NCI-H2107 (cell line): ENCODE results near the gene MLNR.

Source experiments
- DNase-seq: peaks from one replicate; lab custom pipeline; 2025; lab: John Stamatoyannopoulos, UW

Gene MLNR

DNA sequence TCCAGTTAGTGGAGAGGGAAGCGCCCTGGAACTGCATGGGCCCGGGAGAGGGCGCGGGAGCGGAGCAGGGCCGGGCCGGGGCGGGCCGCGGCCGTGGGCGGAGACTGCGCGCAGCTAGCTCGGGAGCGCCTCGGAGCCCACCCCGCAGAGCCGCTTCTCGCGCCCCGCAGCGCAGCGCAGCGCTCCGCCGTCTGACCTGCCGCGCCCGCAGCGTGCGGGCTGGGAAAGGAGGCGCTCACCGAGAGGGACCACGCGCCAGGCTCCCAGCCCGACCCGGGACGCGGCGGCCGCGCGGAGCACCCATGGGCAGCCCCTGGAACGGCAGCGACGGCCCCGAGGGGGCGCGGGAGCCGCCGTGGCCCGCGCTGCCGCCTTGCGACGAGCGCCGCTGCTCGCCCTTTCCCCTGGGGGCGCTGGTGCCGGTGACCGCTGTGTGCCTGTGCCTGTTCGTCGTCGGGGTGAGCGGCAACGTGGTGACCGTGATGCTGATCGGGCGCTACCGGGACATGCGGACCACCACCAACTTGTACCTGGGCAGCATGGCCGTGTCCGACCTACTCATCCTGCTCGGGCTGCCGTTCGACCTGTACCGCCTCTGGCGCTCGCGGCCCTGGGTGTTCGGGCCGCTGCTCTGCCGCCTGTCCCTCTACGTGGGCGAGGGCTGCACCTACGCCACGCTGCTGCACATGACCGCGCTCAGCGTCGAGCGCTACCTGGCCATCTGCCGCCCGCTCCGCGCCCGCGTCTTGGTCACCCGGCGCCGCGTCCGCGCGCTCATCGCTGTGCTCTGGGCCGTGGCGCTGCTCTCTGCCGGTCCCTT lies at the start of gene MLNR:
MLNR (plus strand) TSS at position 303 of the 820 bp plus-strand sequence; CDS start at position 303, 0 bp downstream.
- no peak for DNase-seq

DNA sequence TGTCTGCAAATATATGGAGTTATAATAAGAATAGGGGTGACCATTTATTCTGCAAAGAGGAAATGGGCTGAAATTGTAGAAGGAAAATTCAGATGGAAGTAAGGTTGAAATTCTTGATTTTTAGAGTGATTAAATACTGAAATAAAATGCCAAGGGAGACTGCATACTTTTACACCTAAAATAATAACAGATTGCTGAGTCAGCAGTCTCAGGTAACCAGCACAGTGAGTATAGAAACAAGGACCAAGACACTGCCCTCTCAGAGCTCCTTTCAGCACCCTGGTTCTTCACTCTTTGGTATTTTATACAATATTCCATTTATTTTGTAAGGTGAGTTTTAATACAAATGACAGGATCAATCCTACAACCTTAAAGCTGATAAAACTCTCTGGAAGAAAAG lies 48.8 kb upstream of the MLNR start:
- no peak for DNase-seq

DNA sequence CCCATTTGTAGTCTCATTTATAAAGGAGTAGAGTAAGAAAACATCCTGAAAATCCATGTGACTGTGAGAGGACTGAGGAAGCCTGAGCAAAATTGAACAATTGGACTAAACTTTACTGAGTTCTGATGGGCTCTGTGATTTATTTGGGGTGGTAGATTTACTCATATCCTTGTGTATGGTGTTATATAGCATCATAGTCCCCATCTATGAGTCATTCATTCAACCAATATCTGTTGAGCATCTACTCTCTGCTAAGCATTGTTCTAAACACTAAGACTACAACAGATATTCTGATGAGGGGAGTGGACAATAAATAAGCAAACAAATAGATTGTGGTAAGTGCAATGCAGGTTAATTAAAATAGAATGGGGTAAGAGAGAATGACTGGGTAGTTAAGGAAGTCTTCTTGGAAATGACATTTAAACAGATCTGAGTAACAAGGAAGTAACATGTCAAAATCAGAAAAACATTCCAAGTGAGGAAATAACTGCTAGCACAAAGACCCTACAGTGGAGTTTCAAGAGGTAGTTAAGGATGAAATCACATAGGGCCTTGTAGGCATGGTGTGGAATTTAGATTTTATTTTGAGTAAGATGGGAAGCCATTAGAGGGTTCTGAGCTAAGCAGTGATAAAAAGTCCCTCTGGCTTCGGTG lies 36.3 kb upstream of the MLNR start:
- DNase-seq: no peak

DNA sequence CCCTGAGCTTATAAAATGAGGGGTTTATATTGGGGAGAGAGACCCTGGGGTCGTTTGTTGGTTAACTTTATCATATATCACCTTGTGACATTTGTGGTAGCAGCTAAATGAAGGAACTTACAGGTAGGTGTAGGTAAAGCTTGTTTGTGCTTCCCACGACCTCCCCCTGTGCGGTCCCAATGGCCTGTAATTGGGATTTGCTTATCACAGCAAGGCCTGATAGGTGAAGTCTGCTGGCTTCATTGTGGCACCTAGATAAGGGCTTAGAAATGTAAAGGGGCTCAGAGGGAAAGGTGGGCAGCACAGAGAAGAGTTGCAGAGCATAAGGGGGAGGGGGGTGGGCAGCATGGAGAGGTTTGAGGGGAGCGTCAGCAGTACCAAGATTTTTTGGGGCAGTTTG lies 35.5 kb upstream of the MLNR start:
- DNase-seq: no peak

- no peak for DNase-seq
Measured at GRCh38 chr13:49185264-49185663, 34.9 kb upstream of the MLNR start.

DNA sequence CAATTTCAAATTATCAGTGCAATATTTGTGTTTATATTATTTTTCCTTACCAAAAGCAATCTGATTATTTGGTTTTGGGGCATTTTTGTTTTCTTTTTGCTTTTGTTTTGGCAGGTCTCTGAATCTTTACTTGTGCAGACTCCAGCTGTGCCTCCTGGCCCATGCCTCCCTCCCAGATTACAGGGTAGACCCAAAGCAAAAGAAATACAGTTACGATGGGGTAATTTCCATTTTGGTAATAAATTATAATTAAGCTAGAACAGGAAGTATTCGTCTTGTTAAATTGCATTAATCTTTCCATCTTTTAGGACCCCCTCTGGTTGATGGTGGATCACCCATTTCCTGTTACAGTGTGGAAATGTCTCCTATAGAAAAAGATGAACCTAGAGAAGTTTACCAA lies 29.2 kb upstream of the MLNR start:
- DNase-seq: no peak

GRCh38 chr13:49206641-49207040 lies 13.5 kb upstream of the MLNR start:
- no peak for DNase-seq

GRCh38 chr13:49208619-49209018 lies 11.5 kb upstream of the MLNR start:
- DNase-seq: no peak

GRCh38 chr13:49210114-49210513 lies 10.0 kb upstream of the MLNR start:
- DNase-seq: no peak

DNA sequence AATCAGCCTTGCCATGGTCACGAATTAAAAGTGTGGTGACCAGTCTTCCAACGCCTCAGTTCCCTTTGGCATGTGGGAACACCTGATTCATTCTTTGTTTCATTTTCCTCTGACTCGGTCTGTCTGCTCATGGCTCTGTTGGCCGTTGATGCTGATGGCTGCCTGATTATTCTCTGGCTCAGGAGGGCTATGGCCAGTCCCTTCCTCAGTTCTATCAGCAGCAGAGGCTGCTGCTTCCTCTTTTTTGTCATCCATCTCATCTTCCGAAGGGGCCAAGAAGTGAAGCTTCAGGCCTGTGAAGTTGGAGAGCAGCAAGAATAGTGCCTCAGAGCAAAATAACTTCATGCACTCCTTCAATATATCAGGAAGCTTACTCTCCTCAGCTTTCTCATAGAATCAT lies 9.5 kb upstream of the MLNR start:
- DNase-seq: no peak

- DNase-seq: no peak
Measured at GRCh38 chr13:49213539-49213938, 6.6 kb upstream of the MLNR start.

GRCh38 chr13:49213997-49214916 lies 5.9 kb upstream of the MLNR start:
- no peak for DNase-seq

- no peak for DNase-seq
Measured at GRCh38 chr13:49214917-49215376, 5.2 kb upstream of the MLNR start.

DNA sequence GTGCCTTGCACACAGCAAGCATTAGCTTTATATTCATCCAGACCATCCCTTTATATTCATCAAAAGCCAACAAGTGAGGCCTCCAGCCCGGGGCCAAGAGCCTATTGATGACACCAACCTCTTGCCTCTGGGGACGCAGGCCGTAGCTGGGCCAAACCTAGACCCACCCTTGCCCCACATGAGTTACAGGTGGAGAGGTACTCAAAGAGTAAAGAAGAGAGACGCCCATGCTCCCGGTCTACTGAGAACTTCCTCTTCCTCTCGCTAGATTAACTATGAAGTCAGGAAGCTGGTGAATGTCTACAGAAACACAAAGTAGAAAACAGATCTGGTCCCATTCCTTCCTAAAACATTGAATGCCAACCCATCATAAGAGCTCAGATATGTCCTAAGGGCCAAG lies 3.8 kb upstream of the MLNR start:
- no peak for DNase-seq

DNA sequence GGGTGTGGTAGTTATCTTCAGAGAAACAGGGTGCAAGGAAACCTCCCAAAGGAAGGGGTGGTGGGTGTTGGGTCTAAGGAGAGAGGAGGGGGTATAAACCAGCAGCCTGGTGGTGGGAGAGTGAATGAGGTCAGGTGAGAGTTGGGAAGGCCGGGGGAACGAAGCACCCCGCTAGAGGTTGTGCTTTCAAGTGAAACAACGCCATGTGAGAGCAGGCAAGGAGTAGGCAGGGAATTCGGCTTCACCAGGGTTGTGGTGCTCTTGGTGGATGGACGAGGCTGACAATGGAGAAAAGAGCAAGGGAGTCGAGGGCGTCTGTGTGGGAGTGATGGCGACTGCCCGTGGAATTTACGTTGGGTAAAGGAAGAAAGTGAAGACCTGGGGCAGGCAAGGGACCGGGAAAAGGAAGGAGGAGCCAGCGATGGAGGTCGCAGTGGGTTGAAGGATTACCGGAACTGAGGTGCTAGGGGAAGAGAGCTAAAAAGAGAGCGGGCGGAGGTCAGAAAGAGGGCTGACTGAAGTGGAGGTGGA lies 2.1 kb upstream of the MLNR start:
- no peak for DNase-seq

DNA sequence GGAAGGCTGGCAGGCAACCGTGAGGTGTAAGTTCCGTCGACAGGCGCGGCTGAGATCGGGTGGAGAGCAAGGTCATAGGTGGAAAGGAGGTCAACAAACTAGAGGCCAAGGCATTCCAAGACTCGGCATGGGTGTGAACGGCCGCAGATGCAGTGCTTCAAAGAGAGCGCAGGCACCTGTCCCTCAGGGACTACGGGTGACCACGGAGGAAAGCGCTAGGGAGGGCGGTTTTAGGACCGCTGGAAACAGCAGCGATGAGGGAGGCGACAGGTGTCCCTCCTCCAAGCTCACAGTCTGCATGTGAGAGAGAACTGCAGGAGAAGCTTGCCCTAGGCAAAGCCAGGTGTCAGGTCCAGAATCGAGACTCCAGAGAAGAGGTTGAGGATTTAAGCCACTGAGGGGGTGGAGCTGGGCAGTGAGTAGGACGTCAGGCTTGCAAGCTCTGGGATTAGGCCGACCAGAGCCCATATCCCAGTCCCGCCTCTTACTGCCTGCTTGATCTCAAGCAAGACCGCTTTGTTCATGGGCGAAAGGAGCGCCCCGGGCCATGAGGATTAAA lies 1.6 kb upstream of the MLNR start:
- no peak for DNase-seq

- no peak for DNase-seq
Measured at GRCh38 chr13:49219647-49220035, 497 bp upstream of the MLNR start.

- DNase-seq: no peak
Measured at GRCh38 chr13:49220856-49221589, 885 bp downstream of the MLNR start.

- no peak for DNase-seq
Measured at GRCh38 chr13:49221590-49221965, 1.4 kb downstream of the MLNR start.

GRCh38 chr13:49225223-49226042 lies 5.3 kb downstream of the MLNR start:
- DNase-seq: no peak
